ENCODE measurements around the gene SETDB2.

- no peak for TF ChIP-seq EZH2phosphoT487 (IDR thresholded peaks at IDR 0.05; ENCODE audit: borderline replicate concordance, low read length)
- TF ChIP-seq CTCF (conservative IDR thresholded peaks at IDR 0.05; ENCODE audit: low read depth, low read length) = no peak
Observed at GRCh38 chr13:49417161-49417560, 26.9 kb upstream of the SETDB2 start.

Data from PC-3 (cell line).